H1 (cell line): ENCODE data around the gene GOLGA7B. TPM values are rescaled to one million over a fixed set of nuclear protein-coding genes. Genes with fewer than 3 reads are reported as not detected.

Experiments
- CTCF ChIA-PET: fragments of 300-600 bp; sonication (Branson Sonifier 250); formaldehyde crosslinking; loops from one replicate; lab custom pipeline; 2021; ENCODE audit not compliant: partially characterized antibody; lab: Charles Lee
- POLR2A ChIA-PET: fragments of 300-600 bp; sonication (Branson Sonifier 250); formaldehyde crosslinking; loops from one replicate; lab custom pipeline; 2021; ENCODE audit warnings: inconsistent platforms; ENCODE audit not compliant: partially characterized antibody; lab: Charles Lee
- DNase-seq, 2 experiments: peaks; one replicate each; pipeline versions ENCODE4 v3.0.0 to v3.0.0-alpha.2; 2010 to 2022; ENCODE audit warnings: low spot score in 2 of 2, low read depth in 1 of 2, mixed read lengths in 1 of 2
- FAIRE-seq: peaks from 2 replicates; lab custom pipeline; 2011; peaks lifted over from hg19 to GRCh38; lab: Jason Lieb, UNC
- H2AFZ ChIP-seq: 2 replicates; pipeline ENCODE4 v1.8.1; 2012; ENCODE audit warnings: low read length, inconsistent platforms
- H2AK5ac ChIP-seq: 2 replicates; pipeline ENCODE4 v1.6.1; 2013; ENCODE audit warnings: low read depth, low read length
- H2BK120ac ChIP-seq: replicated peaks from 2 replicates; pipeline ENCODE3; 2013; ENCODE audit warnings: low read depth, low read length, inconsistent platforms
- H2BK12ac ChIP-seq: 2 replicates; pipeline ENCODE4 v1.6.1; 2013; ENCODE audit warnings: low read depth, low read length
- H2BK15ac ChIP-seq: 2 replicates; pipeline ENCODE4 v1.6.1; 2013; ENCODE audit warnings: low read length
- H2BK20ac ChIP-seq: 2 replicates; pipeline ENCODE4 v1.6.1; 2013; ENCODE audit warnings: low read length
- H2BK5ac ChIP-seq: 2 replicates; pipeline ENCODE4 v1.6.1; 2013; ENCODE audit warnings: low read depth, low read length
- H3K14ac ChIP-seq: 2 replicates; pipeline ENCODE4 v1.6.1; 2013; ENCODE audit warnings: inconsistent platforms; ENCODE audit not compliant: insufficient read length
- H3K18ac ChIP-seq: 2 replicates; pipeline ENCODE4 v1.6.1; 2013; ENCODE audit warnings: low read length; ENCODE audit errors: extremely low read depth
- H3K23ac ChIP-seq: 2 replicates; pipeline ENCODE4 v1.6.1; 2013; ENCODE audit warnings: inconsistent platforms; ENCODE audit not compliant: insufficient read length
- H3K23me2 ChIP-seq: 2 replicates; pipeline ENCODE4 v1.6.1; 2013; ENCODE audit warnings: low read depth, low read length
- H3K27ac ChIP-seq: 2 replicates; pipeline ENCODE4 v1.6.1; 2011; ENCODE audit warnings: low read depth, low read length, inconsistent platforms
- H3K27me3 ChIP-seq, 4 experiments: replicated peaks in 1 of 4; 1 replicate in 1 of 4; 2 replicates in 3 of 4; pipeline versions ENCODE4 v1.6.1 to v1.8.1; 2011 to 2013; ENCODE audit warnings: low read length in 3 of 4, mild to moderate bottlenecking in 3 of 4, inconsistent platforms in 2 of 4, mixed read lengths in 2 of 4, moderate library complexity in 1 of 4; ENCODE audit not compliant: control insufficient read depth in 3 of 4, insufficient read depth in 3 of 4; ENCODE audit errors: extremely low read depth in 1 of 4
- H3K36me3 ChIP-seq, 4 experiments: 2 replicates each; pipeline versions ENCODE4 v1.6.1 to v1.8.1; 2011 to 2013; ENCODE audit warnings: mild to moderate bottlenecking in 4 of 4, low read length in 3 of 4, moderate library complexity in 2 of 4, control low read depth in 1 of 4, inconsistent platforms in 1 of 4; ENCODE audit not compliant: insufficient read depth in 4 of 4, control insufficient read depth in 2 of 4
- H3K4ac ChIP-seq: replicated peaks from 2 replicates; pipeline ENCODE3; 2013; ENCODE audit warnings: low read length, low read depth, mixed read lengths, inconsistent platforms; ENCODE audit not compliant: insufficient read length
- H3K4me1 ChIP-seq, 4 experiments: replicated peaks in 1 of 4; 1 replicate in 1 of 4; 2 replicates in 3 of 4; pipeline versions ENCODE4 v1.6.1 to v1.8.1; 2011 to 2013; ENCODE audit warnings: low read length in 3 of 4, inconsistent platforms in 2 of 4, mixed read lengths in 1 of 4; ENCODE audit not compliant: insufficient read depth in 4 of 4, control insufficient read depth in 3 of 4
- H3K4me2 ChIP-seq, 2 experiments: 2 replicates each; pipeline versions ENCODE4 v1.6.1 to v1.8.1; 2011 to 2013; ENCODE audit warnings: low read depth in 2 of 2, low read length in 2 of 2, control low read depth in 1 of 2, inconsistent platforms in 1 of 2, mild to moderate bottlenecking in 1 of 2; ENCODE audit not compliant: insufficient read depth in 1 of 2
- H3K4me3 ChIP-seq, 4 experiments: fragments of 200-600, 300-600 bp in 1 of 4; sonication (generic), shearing (Covaris generic), sonication (Bioruptor Twin) in 1 of 4; 2 replicates each; pipeline versions ENCODE4 v1.5.1 to v1.8.1; 2011 to 2016; ENCODE audit warnings: low read length in 4 of 4, low read depth in 3 of 4, control low read depth in 2 of 4, inconsistent platforms in 2 of 4, mild to moderate bottlenecking in 2 of 4, mixed read lengths in 1 of 4, moderate library complexity in 1 of 4; ENCODE audit not compliant: insufficient read depth in 2 of 4; ENCODE audit errors: extremely low read depth in 1 of 4
- H3K56ac ChIP-seq: replicated peaks from 2 replicates; pipeline ENCODE3; 2013; ENCODE audit warnings: low read depth, mild to moderate bottlenecking, mixed read lengths, low read length, inconsistent platforms; ENCODE audit not compliant: insufficient read length
- H3K79me1 ChIP-seq: 2 replicates; pipeline ENCODE4 v1.6.1; 2013; ENCODE audit warnings: low read depth, low read length, control low read depth
- H3K79me2 ChIP-seq, 2 experiments: 2 replicates each; pipeline versions ENCODE4 v1.6.1 to v1.8.1; 2012 to 2013; ENCODE audit warnings: low read length in 2 of 2, mild to moderate bottlenecking in 2 of 2, inconsistent platforms in 1 of 2; ENCODE audit not compliant: insufficient read depth in 2 of 2, control insufficient read depth in 1 of 2
- H3K9ac ChIP-seq, 4 experiments: replicated peaks in 1 of 4; 1 replicate in 1 of 4; 2 replicates in 3 of 4; pipeline versions ENCODE4 v1.6.1 to v1.8.1; 2011 to 2013; ENCODE audit warnings: low read depth in 3 of 4, low read length in 3 of 4, control low read depth in 2 of 4, mild to moderate bottlenecking in 2 of 4, moderate library complexity in 2 of 4, inconsistent platforms in 1 of 4; ENCODE audit errors: extremely low read depth in 1 of 4
- H3K9me3 ChIP-seq, 2 experiments: 2 replicates each; pipeline versions ENCODE4 v1.6.1 to v1.8.1; 2012 to 2013; ENCODE audit warnings: mild to moderate bottlenecking in 2 of 2, moderate library complexity in 2 of 2, control low read depth in 1 of 2, inconsistent platforms in 1 of 2, low read depth in 1 of 2, low read length in 1 of 2, mixed read lengths in 1 of 2; ENCODE audit not compliant: insufficient read depth in 2 of 2
- H4K20me1 ChIP-seq, 2 experiments: replicated peaks in 1 of 2; 2 replicates each; pipeline versions ENCODE3 to v1.8.1; 2011 to 2013; ENCODE audit warnings: inconsistent platforms in 2 of 2, low read length in 2 of 2, mild to moderate bottlenecking in 1 of 2; ENCODE audit not compliant: insufficient read depth in 2 of 2, control insufficient read depth in 1 of 2
- H4K5ac ChIP-seq: 2 replicates; pipeline ENCODE4 v1.6.1; 2013; ENCODE audit warnings: low read length, low read depth, mixed read lengths, inconsistent platforms; ENCODE audit not compliant: insufficient read length
- H4K8ac ChIP-seq: 2 replicates; pipeline ENCODE4 v1.8.0; 2013; ENCODE audit warnings: mild to moderate bottlenecking, moderate library complexity, low read length, inconsistent platforms; ENCODE audit not compliant: insufficient read depth; ENCODE audit errors: extremely low read depth
- H4K91ac ChIP-seq: replicated peaks from 2 replicates; pipeline ENCODE3; 2013; ENCODE audit warnings: low read length, mixed read lengths, inconsistent platforms; ENCODE audit not compliant: insufficient read length
- ASH2L ChIP-seq: fragments of 200-600, 300-600 bp; sonication (generic); IDR thresholded peaks from one replicate; pipeline ENCODE4 v1.7.1; 2017; ENCODE audit warnings: low read length
- JUND ChIP-seq: IDR thresholded peaks from 2 replicates; pipeline ENCODE4 v1.6.1; 2011; ENCODE audit warnings: mild to moderate bottlenecking, improper control_type of control experiment, low read length
- RAD21 ChIP-seq, 2 experiments: IDR thresholded peaks in 1 of 2; conservative IDR thresholded peaks in 1 of 2; 2 replicates each; pipeline ENCODE4 v1.6.1; 2011; ENCODE audit warnings: low read depth in 2 of 2, low read length in 2 of 2, improper control_type of control experiment in 1 of 2, inconsistent platforms in 1 of 2, mild to moderate bottlenecking in 1 of 2, moderate library complexity in 1 of 2
- RXRA ChIP-seq: IDR thresholded peaks from 2 replicates; pipeline ENCODE4 v1.6.1; 2011; ENCODE audit warnings: low read depth, mild to moderate bottlenecking, low read length, moderate library complexity; ENCODE audit not compliant: insufficient read depth
- SAP30 ChIP-seq: fragments of 300-600 bp; sonication (generic); IDR thresholded peaks from 2 replicates; pipeline ENCODE4 v1.7.1; 2012; ENCODE audit warnings: low read length, moderate library complexity, mild to moderate bottlenecking, inconsistent platforms; ENCODE audit not compliant: insufficient read depth, insufficient replicate concordance
- SIX5 ChIP-seq: IDR thresholded peaks from 2 replicates; pipeline ENCODE4 v1.6.1; 2011; ENCODE audit warnings: mild to moderate bottlenecking, low read depth, low read length
- SP1 ChIP-seq: IDR thresholded peaks from 2 replicates; pipeline ENCODE4 v1.6.1; 2011; ENCODE audit warnings: low read depth, low read length
- SUZ12 ChIP-seq: fragments of 200-600 bp; sonication (generic); IDR thresholded peaks from 2 replicates; pipeline ENCODE4 v1.6.1; 2012; ENCODE audit warnings: mild to moderate bottlenecking, inconsistent platforms, low read length, moderate library complexity, mixed read lengths
- TCF12 ChIP-seq: IDR thresholded peaks from 2 replicates; pipeline ENCODE4 v1.6.1; 2011; ENCODE audit warnings: low read depth, mild to moderate bottlenecking, low read length
- USF2 ChIP-seq: IDR thresholded peaks from 2 replicates; pipeline ENCODE4 v1.6.1; 2011; ENCODE audit warnings: low read length, improper control_type of control experiment
- WGBS, 2 experiments: shearing (Covaris generic) in 1 of 2; methylation state at CpG; one replicate each; pipeline versions ENCODE4 v1.1.6 to v1.1.7; 2013 to 2015; ENCODE audit warnings: low lambda C conversion rate in 2 of 2, mixed read lengths in 2 of 2, inconsistent platforms in 1 of 2, low coverage in 1 of 2, missing lambda C conversion rate in 1 of 2; ENCODE audit not compliant: insufficient replicate concordance in 2 of 2, insufficient coverage in 1 of 2, insufficient read length in 1 of 2; ENCODE audit errors: extremely low coverage in 1 of 2, missing lambda C conversion rate in 1 of 2; 5-methylcytosine and 5-hydroxymethylcytosine counted together
- polyA plus RNA-seq, 7 experiments: library from polyadenylated mRNA; depleted of rRNA in 3 of 7; stranded (reverse) in 5 of 7; unstranded in 2 of 7; fragments of >200 nt in 5 of 7; fragments of 200-250 nt in 2 of 7; gene quantifications; 1 replicate in 5 of 7; 2 replicates in 1 of 7; 4 replicates in 1 of 7; pipeline versions ENCODE4 v1.2.1 to v1.2.3, GENCODE V29; 2011 to 2013; ENCODE audit warnings: missing spikeins in 2 of 7, mixed read lengths in 2 of 7
- total RNA-seq: library from RNA; stranded (reverse); fragmentation: NEBNext Ultra II Directional; extraction: Animal tissue kit (Norgen Biotek cat#: 25700); gene quantifications from 2 replicates; pipeline ENCODE4 v1.2.1, GENCODE V29; 2021
- TF ChIP-seq, protein P1 (sequence below): IDR thresholded peaks from 2 replicates; pipeline ENCODE4 v1.6.1; 2012; ENCODE audit warnings: inconsistent platforms

GOLGA7B gene
- total and polyA plus RNA-seq, 2 of the 8 experiments (the other 6 are each of a cell fraction or from before 2014, with no cell fraction given): 0.04 to 0.14 TPM

- Histone ChIP-seq H3K14ac (no peak overlapping the region), H4K8ac (no peak overlapping the region), H3K36me3 (no peaks in the 10 kb centered on the region), H2AFZ (no peak overlapping the region), H2BK120ac (no peak overlapping the region), H2AK5ac (no peak overlapping the region), H3K18ac (0 out of 2 replicates have a peak overlapping the region, but pooled peaks have one; percentile 67), H3K4me1 (peaks cover 5 to 13% (median 8%) of the 10 kb centered on the region in 4 experiments), H3K27me3 (no peaks in the 10 kb centered on the region), H3K56ac (no peak overlapping the region), H3K23me2 (0 out of 2 replicates have a peak, but pooled peaks cover 1% of the 10 kb centered on the region), H3K9me3 (no peaks in the 10 kb centered on the region), H3K9ac (no peak overlapping the region), H3K4me2 (peak overlapping the region in 1 of 2 experiments; percentile 24; a peak in 1 of 4 replicates), H3K23ac (no peak overlapping the region), H4K5ac (no peak overlapping the region), H2BK12ac (no peak overlapping the region), H2BK20ac (no peak overlapping the region), H4K91ac (no peak overlapping the region), H2BK15ac (peak overlapping the region; percentile 88; the same call in 1 of the 2 replicates), H3K4ac (no peak overlapping the region), H3K27ac (no peak overlapping the region), H3K79me2 (no peaks in the 10 kb centered on the region), H4K20me1 (no peaks in the 10 kb centered on the region), H3K79me1 (no peaks in the 10 kb centered on the region), H3K4me3 (no peak overlapping the region; a peak in 2 of 8 replicates), H2BK5ac (no peak overlapping the region)
- CTCF ChIA-PET: interaction anchor here (1.1 to 3.5 kb wide), 14 partner anchors 8 to 180 kb away, joined by 3 to 35 read pairs (median 5); no protein-coding TSS in a partner anchor
- no peak for DNase-seq
- FAIRE-seq: peak; percentile 95
- 11% methylated on average over 1 of the region's 1 CpG; no CpG with 5 or more reads in 1 of the 2 experiments for WGBS, 2 experiments
- POLR2A ChIA-PET: interaction anchor here (1.0 to 1.4 kb wide), 2 partner anchors 12 to 101 kb away, joined by 3 to 5 read pairs; partner anchors contain the start of gene GOLGA7B
- TF ChIP-seq ASH2L (no peak), SP1 (0 out of 2 replicates have a peak, but pooled peaks have one; percentile 60), SUZ12 (no peak), SIX5 (no peak), SAP30 (no peak), RXRA (0 out of 2 replicates have a peak, but pooled peaks have one; percentile 36), RAD21 (IDR thresholded peaks at IDR 0.05 in 1 of 2, conservative IDR thresholded peaks at IDR 0.05 in 1 of 2; ENCODE audit: low read depth in 2 of 2, low read length in 2 of 2) (0 out of 4 replicates have a peak, but pooled peaks of 1 of the 2 experiments have one; percentile 17), TCF12 (no peak), USF2 (no peak), JUND (no peak)
- TF ChIP-seq, protein P1, sequence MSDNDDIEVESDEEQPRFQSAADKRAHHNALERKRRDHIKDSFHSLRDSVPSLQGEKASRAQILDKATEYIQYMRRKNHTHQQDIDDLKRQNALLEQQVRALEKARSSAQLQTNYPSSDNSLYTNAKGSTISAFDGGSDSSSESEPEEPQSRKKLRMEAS: no peak
These were observed 12.3 kb downstream of the GOLGA7B start for GRCh38 chr10:97861924-97862323.
